T follicular helper cell (primary cell): Measurements from ENCODE around the gene RANBP17.

Experiments used
- DNase-seq: peaks from one replicate; pipeline ENCODE4 v3.0.0-alpha.2; 2020; ENCODE audit warnings: low read depth

RANBP17 gene

GRCh38 chr5:171317230-171317629, 455.4 kb downstream of the RANBP17 start:
- no peak for DNase-seq

GRCh38 chr5:171318026-171318425, 456.2 kb downstream of the RANBP17 start:
- DNase-seq: no peak

GRCh38 chr5:171321447-171321846, 459.6 kb downstream of the RANBP17 start:
- DNase-seq: no peak

- DNase-seq: no peak
Observed at GRCh38 chr5:171322527-171322926, 460.7 kb downstream of the RANBP17 start.

- DNase-seq: no peak
Observed at GRCh38 chr5:171323007-171323406, 461.2 kb downstream of the RANBP17 start.

GRCh38 chr5:171323806-171324632, 462.2 kb downstream of the RANBP17 start:
- no peak for DNase-seq

GRCh38 chr5:171330021-171330420, 468.2 kb downstream of the RANBP17 start:
- no peak for DNase-seq

- DNase-seq: no peak
Observed at GRCh38 chr5:171335616-171336015, 473.8 kb downstream of the RANBP17 start.

GRCh38 chr5:171336521-171337209, 474.8 kb downstream of the RANBP17 start:
- DNase-seq: no peak

- DNase-seq: no peak
Observed at GRCh38 chr5:171337210-171337569, 475.4 kb downstream of the RANBP17 start.

GRCh38 chr5:171340042-171340441, 478.2 kb downstream of the RANBP17 start:
- DNase-seq: no peak

- DNase-seq: no peak
Observed at GRCh38 chr5:171340491-171340890, 478.7 kb downstream of the RANBP17 start.

- DNase-seq: no peak
Observed at GRCh38 chr5:171342362-171343111, 480.7 kb downstream of the RANBP17 start.

- DNase-seq: no peak
Observed at GRCh38 chr5:171344936-171345608, 483.3 kb downstream of the RANBP17 start.
